COLO668 (cell line): ENCODE results near the gene EPG5.
"Not testable (repeated sequence)": the region's sequence is repeated elsewhere in the genome, so short reads cannot be mapped to it uniquely, and the experiment has no call there.

Source experiments
- DNase-seq: peaks from one replicate; lab custom pipeline; 2025; ENCODE audit not compliant: unreplicated experiment; lab: John Stamatoyannopoulos, UW

The EPG5 gene

DNA sequence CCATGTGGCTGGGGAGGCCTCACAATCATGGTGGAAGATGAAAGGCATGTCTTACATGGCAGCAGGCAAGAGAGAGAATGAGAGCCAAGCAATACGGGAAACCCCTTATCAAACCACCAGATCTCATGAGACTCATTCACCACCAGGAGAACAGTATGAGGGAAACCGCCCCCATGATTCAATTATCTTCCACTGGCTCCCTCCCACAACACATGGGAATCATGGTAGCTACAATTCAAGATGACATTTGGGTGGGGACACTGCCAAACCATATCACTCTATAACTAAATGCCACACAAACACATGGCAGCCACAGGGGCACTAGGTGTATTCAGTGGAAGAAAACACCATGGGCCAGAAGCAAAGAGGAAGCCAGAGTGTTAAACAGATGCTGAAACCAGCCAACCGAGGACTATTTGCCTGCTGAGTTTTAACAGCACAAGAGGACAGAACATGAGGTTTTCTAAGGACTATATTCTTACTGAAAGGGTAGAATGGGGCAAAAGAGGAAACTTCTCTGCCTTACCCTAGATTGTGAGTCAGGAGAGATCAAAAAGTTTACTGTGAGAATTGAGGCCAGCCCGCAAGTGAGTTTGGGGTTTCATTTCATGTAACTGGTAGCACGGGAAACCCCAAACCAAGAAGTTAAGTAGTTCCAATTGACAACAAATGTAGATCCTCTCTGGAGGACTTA, 92.5 kb downstream of the EPG5 start:
- no peak for DNase-seq

DNA sequence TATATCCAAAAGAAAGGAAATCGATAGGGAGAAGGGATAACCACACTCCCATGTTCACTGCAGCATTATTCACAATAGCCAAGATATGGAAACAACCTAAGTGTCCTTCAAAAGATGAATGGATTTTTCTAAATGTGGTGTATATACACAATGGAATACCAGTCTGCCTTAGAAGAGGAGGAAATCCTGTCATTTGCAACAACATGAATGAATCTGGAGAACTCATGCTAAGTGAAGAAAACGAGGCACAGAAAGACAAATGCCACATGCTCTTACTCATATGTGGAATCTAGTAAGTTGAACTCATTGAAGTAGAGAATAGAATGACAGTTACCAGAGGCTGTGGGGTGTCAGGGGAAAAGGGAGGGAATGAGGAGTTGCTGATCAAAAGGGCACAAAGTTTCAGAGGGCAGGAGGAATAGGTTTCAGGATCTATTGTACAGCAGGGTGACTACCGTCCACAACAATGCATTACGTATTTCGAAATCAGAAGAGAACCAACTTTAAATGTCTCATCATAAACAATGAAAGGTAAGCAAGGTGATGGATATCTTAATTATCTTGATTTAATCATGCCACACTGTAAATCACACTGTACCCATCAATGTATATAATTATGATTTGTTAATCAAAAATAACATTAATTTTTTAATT, 95.6 kb downstream of the EPG5 start:
- no peak for DNase-seq

DNA sequence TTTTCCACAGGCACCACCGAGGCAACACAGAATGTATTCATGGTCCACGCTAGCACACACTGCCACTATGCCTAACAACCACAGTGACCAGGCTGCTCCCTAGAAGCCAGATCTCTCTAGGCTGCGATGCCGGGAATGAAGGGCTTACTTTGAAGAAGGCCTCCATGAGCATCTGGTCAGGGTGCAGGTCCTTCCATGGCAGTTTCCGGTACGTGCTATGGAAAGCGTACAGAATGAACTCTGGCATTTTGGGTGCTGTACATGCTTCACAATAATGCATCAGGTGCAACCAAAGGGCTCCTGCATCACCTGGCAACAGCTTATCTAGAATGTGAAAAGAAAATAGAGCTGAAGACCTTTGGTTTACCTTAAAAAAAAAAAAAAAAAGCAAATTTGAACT, 96.7 kb downstream of the EPG5 start:
- no peak for DNase-seq

DNA sequence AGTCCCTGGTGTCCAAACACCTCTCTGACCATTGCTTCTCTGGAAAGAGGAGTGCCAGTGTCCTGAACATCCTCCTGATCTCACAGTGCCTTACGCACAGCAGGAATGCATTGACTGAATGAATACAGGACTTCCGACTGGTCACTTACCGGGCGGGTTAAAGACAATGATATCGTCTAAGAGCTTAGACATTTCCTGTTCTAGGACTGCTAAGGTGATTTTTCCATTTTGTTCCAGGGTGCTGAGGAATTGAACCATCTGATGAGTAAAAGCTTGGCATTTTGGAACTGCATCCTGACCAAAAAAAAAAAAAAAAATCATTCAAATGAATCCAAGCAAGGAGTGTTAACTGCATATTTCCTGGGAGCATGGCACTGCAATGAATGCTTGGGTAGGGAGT, 101.7 kb downstream of the EPG5 start:
- DNase-seq: no peak

DNA sequence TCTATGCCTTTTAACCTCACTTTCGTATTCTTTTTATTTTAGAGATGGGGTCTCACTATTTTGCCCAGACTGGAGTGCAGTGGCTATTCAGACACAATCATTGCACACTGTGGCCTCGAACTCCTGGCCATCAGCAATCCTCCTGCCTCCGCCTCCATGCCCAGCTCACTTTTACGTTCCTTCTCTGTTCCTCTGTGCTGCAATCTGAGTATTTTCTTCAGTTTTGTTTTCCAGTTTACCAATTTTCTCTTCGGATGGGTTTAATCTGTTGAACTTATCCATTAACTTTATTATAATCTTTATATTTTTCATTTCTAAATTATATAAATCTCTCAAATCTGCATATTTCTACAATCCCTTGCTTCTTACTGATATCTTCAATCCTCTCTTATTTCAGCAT, 103.0 kb downstream of the EPG5 start:
- DNase-seq: no peak

DNA sequence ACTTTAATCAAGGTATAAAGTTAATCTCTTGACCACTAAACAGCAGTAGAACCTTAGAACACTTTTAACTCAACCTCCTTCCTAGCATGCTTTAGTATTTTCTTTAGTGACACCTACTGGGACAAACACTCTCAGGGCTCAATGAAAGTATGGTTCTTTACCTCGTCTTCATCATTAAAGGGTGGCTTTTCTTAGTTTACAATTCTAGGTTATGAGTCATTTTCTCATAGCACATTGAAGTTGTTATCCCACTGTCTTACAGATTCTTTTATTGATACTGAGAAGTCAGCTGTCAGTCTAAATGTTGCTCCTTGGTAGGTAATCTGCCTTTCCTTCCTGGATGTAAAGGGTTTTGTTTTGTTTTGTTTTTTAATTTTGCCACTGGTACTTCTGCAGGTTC, 103.7 kb downstream of the EPG5 start:
- no peak for DNase-seq

DNA sequence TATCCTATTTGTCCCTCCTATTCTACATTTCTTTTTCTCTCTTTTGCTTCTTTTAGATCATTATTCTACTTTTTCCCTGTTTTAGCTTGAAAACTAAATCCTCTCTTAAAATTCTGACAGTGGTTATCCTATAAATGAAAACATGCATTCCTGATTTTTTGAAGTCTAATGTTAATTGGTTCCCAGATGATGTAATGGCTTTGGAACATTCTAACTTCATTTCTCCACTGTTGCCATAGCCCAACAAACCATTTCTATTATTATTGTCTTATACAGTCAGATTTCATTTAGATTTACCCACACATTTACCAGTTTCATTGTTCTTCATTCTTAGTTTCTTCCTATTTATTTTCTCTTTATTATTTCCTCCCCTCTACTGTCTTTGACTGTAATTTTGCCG, 105.2 kb downstream of the EPG5 start:
- DNase-seq: no peak

DNA sequence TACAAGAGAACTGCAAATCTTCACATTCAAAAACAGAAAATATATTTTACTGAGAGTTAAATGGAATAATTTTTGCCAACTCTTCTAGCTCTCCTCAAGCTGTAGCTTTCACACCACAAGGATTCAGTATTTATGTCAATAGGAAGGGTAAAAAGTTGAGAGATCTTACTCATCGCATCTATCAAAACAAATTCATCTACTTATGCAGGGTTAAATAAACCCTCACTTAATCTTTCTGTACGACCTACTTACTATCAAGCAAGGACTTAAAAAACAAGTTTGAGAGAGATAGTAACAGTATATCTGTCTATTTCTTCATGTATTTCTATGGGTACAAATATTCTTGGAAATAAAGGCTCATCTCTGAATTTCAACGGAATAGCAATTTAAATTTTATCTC, 106.2 kb downstream of the EPG5 start:
- DNase-seq: no peak

DNA sequence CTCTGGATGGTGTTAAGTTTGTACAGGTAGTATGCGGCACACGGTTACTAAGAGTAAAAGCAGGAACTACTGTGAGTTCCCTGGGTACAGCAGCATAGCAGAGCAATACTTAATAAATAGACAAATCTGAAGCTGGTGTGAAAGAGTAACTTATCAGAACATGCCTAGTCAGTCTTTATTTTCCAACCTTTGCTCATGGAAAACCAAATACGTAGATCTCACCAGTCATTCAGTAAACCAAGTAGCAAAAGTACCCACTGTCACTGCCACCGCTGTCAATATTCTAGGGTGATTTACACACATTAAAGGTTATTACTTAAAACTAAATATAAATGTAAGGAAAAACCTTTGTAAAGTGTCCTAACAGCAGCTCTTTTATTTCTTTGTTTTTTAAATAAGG, 106.6 kb downstream of the EPG5 start:
- DNase-seq: no peak

DNA sequence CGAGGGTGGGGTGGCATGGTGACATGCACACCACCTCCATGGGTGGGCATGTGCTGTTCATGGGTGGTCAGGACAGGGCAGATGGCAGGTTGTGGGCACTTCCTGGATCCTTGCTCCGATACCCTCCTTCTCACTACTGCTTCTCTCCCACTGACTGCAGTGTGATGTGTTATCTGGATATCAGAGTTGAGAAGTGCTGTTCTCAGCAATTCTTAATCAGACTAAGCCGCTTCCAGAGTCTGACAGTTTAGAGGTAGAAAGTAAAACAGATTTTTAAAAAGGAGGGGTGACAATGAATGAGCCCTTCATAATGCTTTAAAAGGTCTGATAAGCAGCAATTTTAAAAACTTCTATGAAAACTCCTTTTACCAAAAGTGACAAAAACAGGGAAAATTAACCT, 107.8 kb downstream of the EPG5 start:
- no peak for DNase-seq

DNA sequence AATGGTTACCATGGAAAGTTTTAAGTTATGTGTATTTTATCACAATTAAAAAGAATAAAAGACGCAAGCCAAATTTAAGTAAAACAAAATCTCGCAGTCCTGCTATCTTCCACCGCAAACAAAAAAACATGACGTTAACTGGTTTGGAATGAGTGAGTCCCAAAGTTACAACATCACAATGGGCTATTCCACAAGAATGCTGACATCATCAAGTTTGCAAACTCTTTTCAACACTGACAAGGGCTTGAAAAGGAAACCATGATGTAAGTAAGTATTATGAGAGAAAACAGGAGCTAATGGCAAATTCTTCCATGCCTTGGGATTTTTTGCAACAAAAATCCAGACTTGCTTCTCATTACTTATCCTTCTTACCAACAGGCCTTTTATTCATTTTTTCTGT, 110.6 kb downstream of the EPG5 start:
- no peak for DNase-seq

DNA sequence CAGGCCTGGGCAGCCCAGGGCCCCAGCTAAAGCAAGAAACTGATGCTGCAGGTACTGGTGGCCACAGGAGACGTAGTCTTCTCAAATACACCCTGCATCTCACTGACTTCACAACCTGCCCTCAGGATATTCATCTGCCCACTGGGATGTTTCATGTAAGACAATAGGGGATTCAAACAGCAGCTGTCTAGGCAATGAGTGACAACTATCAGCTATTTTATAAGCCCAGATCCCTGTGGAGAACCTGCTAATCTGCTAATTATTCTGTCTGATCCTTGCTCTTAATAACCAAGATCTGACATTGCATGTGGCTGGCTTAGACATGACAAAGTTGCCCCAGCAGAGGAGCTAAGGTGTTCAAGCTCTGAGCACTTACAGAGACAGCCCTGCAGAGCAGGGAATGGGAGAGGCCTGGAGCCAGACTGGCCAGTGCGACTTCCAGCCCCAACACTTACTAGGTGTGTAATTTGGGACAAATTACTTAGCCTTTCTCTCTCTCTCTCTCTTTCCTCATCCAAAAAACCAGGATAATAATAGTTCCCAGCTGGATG, 113.0 kb downstream of the EPG5 start:
- no peak for DNase-seq

DNA sequence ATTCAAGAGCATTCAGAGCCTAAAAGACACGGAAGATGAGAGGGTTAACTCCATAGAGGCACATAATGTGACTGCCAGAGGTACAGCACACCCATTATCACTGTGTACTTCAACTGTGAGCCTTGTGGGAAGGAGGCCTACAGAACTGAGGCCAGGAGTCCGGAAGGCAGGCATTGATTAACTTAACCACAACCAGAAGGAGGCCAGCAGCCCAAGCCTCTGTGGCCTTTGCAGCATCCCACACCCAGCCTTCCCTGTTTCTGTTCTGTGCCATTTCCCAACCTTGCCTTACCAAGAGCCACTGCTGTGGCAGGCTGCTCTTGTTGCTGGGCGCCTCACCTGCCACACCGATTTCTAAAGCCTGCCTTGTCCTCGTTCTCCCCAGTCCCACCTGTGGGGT, 114.5 kb downstream of the EPG5 start:
- DNase-seq: no peak

DNA sequence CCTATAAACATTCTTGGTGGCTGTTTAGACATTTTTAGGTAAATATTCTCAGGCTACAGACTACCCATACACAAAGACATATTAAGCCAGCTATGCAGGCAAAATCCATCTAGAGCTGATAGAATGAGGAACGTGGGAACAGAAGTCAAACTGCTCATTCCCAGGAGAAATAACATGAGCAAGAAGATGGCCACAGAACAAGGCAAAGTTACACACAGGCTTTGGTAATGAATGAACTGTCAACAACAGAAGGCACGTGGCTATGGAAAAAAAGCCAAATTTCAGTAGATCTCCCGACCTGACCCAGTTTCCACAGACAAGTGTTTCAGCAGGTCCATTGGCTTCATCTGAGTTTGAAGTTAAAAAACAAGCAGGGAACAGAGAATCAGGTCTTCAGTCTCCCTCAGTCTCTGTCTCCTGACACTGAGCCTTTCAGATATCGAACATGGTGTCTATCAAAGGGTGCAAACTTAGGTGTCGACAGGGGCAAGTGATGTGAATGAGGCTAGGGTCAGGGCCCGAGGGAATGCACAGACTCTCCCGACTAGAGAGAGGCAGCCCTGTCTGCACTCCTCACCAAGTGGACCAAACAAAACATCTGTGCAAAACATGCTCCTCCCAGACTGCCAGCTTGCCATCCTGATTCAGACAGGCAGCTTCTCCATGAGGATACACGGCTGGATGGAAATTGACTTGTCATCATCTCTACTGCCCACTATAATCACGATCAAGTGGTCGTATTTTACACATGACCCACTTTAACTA, 115.8 kb downstream of the EPG5 start:
- no peak for DNase-seq

DNA sequence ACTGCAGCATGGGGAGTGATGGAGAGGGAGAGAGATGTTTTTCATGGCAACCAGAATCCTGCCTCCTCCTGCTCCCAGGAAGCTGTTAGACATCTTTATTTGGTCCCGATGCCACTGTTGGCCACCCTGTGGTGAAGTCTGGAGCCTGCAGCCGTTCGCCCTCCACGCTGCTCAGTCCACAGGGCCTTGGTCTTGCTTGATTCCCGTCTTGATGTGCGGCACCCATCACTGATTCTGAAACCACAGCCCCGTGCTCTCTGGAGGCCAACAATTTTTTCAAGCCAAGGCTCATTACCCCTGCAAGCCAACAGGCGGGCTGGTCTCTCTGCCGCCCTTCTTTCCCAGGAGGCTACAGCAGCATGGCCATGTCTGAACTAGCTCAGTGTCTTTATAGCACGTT, 117.1 kb downstream of the EPG5 start:
- no peak for DNase-seq

DNA sequence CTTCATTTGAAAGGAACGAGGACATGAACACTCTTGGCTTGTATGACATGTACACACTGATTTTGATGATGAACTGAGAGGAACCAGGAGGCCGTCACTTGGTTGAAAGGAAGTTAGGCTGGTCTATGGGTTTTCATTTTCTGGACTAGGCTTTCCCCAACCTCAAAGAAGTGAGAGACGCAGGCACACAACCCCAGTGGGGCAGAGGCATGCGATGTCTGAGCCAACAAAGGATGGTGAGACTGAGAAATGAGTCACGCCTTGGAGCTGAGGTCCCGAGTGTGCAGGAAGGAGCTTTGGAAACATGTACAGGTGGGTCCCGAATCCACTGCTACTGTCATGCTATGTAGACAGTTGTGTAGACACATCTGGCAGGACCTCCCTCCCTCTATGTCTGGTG, 117.6 kb downstream of the EPG5 start:
- DNase-seq: no peak

DNA sequence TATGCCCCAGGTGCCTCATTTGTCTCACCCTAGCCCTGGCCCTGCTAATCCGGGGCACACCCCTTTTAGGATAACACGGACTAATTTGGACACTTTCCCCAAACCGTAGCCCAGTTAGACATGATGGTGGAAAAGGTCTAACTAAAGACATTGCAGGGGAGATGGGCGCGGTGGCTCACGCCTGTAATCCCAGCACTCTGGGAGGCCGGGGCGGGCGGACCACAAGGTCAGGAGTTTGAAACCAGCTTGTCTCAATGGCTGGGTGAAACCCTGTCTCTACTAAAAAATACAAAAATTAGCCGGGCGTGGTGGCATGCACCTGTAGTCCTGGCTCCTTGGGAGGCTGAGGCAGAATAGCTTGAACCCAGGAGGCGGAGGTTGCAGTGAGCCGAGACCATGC, 118.5 kb downstream of the EPG5 start:
- DNase-seq: not testable (repeated sequence)

DNA sequence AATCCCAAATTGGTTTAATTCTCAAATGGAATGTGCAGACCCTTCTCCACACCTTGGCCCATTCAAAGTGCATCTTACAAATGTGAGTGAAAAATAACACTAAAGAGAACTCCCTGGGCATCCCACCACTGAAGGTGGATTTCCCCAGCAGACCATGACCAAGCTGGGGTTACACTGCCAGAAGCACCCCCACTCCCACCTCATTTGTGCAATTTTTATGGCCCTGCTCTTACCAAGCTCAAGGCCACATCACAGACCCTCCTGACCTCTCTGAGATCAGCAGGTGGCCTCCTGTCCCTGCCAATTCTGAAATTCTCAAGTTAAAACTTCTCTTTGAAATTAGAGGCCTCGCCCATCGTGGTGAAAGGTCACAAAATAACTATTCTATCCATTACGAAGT, 120.0 kb downstream of the EPG5 start:
- no peak for DNase-seq

DNA sequence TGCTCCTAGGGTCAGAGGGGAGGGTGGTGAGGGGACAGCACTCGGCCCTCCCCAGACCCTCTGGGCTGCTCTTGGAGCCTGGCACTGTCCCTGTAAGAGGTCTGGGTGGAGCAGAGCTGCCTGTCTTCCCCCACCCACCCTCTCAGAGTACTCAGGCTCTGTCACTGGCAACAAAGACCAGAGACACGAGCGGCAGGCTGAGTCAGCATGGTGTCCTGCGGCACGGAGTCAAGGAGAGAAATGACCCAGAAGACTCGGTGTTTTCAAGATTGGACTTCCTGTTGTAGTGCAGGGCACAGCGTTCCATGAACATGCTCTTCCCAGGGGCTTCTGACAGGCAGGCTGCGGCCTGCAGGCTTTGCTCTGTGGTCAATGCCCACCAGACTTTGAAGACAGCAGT, 121.7 kb downstream of the EPG5 start:
- DNase-seq: no peak

DNA sequence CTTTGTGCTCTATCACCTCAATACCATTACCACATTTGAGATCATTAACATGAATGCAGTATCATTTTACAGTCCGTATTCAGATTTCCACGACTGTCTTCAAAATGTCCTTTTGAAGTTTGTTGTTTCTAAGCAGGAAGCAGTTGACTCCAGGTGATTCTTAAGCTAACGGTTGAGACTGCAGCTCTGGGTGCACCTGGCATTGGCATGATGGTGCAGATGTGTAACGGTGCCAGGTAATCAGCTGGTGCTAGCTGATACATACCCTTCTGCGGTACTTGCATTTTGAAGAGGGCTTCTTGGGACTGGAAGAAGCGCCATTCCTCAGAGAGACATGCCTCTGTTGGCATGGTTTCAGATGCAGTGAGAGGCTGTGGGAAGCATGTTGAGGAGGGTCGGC, 122.2 kb downstream of the EPG5 start:
- DNase-seq: no peak

DNA sequence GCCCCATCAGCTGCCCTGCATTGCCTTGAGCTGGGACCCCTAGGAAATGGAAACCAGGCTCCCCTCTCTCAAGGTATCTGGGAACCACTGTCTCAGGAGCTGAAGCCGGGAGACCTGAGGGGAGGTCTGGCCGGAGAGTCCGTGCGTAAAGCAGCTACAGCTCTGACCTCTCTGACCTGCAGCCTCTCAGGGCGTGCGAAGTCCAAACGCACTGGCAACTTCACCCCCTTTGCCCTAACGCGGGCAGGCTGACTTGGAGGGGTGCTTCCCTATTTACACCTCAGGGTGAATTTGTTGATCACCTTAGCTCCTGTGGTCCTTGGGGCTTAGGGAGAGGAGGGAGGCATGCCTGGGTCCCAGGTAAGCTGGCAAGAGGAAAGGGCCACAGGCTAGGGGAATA, 124.1 kb downstream of the EPG5 start:
- DNase-seq: no peak

DNA sequence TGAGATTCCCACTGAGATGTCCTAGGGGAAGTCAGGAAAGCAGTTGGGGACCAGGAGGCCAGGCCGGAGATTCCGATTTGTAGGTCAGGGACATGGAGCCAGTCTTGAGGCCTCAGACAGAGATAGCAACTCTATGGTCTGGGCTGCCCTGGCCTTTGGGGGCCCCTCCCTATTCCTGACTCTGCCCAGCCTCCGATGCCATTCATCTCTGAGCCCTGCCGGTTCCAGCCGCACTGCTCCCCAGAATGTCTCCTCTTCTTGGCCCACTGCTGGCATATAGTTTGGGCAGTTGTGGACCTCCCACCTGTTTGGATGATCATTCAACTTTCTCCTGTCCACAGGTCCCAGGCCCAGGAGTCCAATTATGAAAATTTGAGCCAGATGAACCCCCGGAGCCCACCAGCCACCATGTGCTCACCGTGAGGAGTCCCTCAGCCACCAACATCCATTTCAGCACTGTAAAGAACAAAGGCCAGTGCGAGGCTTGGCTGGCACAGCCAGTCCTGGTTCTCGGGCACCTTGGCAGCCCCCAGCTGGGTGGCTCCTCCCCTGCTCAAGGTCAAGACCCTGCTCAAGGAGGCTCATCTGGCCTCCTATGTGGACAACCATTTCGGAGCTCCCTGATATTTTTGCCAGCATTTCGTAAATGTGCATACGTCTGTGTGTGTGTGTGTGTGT, 125.2 kb downstream of the EPG5 start:
- DNase-seq: no peak
